Skeletal muscle satellite cell (primary cell): Measurements from ENCODE around the gene GRK5.

Experiments
- H3K27me3 ChIP-seq: 2 replicates; pipeline ENCODE4 v1.7.0; 2013; ENCODE audit warnings: low read length; ENCODE audit not compliant: control insufficient read depth, insufficient read depth
- H3K36me3 ChIP-seq: 2 replicates; pipeline ENCODE4 v1.7.0; 2013; ENCODE audit warnings: mild to moderate bottlenecking, control low read depth, low read length; ENCODE audit not compliant: insufficient read depth
- H3K4me1 ChIP-seq: 2 replicates; pipeline ENCODE4 v1.7.0; 2013; ENCODE audit warnings: low read length; ENCODE audit not compliant: control insufficient read depth, insufficient read depth
- H3K4me2 ChIP-seq: 2 replicates; pipeline ENCODE4 v1.7.0; 2013; ENCODE audit warnings: mild to moderate bottlenecking, low read length
- H3K4me3 ChIP-seq: 2 replicates; pipeline ENCODE4 v1.7.0; 2013; ENCODE audit warnings: low read length
- H3K9ac ChIP-seq: 2 replicates; pipeline ENCODE4 v1.7.0; 2013; ENCODE audit warnings: mild to moderate bottlenecking, low read depth, low read length, moderate library complexity
- H3K9me3 ChIP-seq: replicated peaks from 2 replicates; pipeline ENCODE4 v1.7.0; 2013; ENCODE audit warnings: mild to moderate bottlenecking, control low read depth, low read length

GRK5 gene

GRCh38 chr10:119401671-119402395 is 194.5 kb downstream of the GRK5 start:
- Histone ChIP-seq H3K4me1 (peaks cover 12% of the 10 kb centered on the region), H3K27me3 (no peaks in the 10 kb centered on the region), H3K36me3 (no peaks in the 10 kb centered on the region), H3K4me3 (no peak overlapping the region), H3K9me3 (no peaks in the 10 kb centered on the region), H3K4me2 (peak overlapping the region; percentile 45), H3K9ac (no peak overlapping the region)

GRCh38 chr10:119403921-119404320 is 196.6 kb downstream of the GRK5 start:
- H3K36me3 ChIP-seq = no peaks in the 10 kb centered on the region
- no peak overlapping the region for H3K4me3 ChIP-seq
- H3K9ac ChIP-seq = no peak overlapping the region
- H3K27me3 ChIP-seq = no peaks in the 10 kb centered on the region
- peaks cover 12% of the 10 kb centered on the region for H3K4me1 ChIP-seq
- H3K4me2 ChIP-seq = no peak overlapping the region
- H3K9me3 ChIP-seq = no peaks in the 10 kb centered on the region

- H3K36me3 ChIP-seq = no peaks in the 10 kb centered on the region
- no peak overlapping the region for H3K4me3 ChIP-seq
- H3K9ac ChIP-seq = no peak overlapping the region
- no peaks in the 10 kb centered on the region for H3K9me3 ChIP-seq
- peaks cover 16% of the 10 kb centered on the region for H3K4me1 ChIP-seq
- H3K4me2 ChIP-seq = no peak overlapping the region
- H3K27me3 ChIP-seq = no peaks in the 10 kb centered on the region
Measured at GRCh38 chr10:119404719-119405519, 197.5 kb downstream of the GRK5 start.

- Histone ChIP-seq H3K36me3 (no peaks in the 10 kb centered on the region), H3K4me2 (no peak overlapping the region), H3K9me3 (no peaks in the 10 kb centered on the region), H3K4me1 (peaks cover 22% of the 10 kb centered on the region), H3K9ac (no peak overlapping the region), H3K4me3 (no peak overlapping the region), H3K27me3 (no peaks in the 10 kb centered on the region)
Measured at GRCh38 chr10:119405520-119405807, 198.1 kb downstream of the GRK5 start.

- Histone ChIP-seq H3K27me3 (no peaks in the 10 kb centered on the region), H3K4me2 (no peak overlapping the region), H3K36me3 (no peaks in the 10 kb centered on the region), H3K4me1 (peaks cover 21% of the 10 kb centered on the region), H3K4me3 (no peak overlapping the region), H3K9ac (no peak overlapping the region), H3K9me3 (no peaks in the 10 kb centered on the region)
Measured at GRCh38 chr10:119406137-119406536, 198.8 kb downstream of the GRK5 start.

- Histone ChIP-seq H3K4me1 (peaks cover 15% of the 10 kb centered on the region), H3K9me3 (no peaks in the 10 kb centered on the region), H3K9ac (no peak overlapping the region), H3K4me2 (no peak overlapping the region), H3K36me3 (no peaks in the 10 kb centered on the region), H3K27me3 (no peaks in the 10 kb centered on the region), H3K4me3 (no peak overlapping the region)
Measured at GRCh38 chr10:119406601-119407253, 199.4 kb downstream of the GRK5 start.

- no peaks in the 10 kb centered on the region for H3K9me3 ChIP-seq
- H3K9ac ChIP-seq = no peak overlapping the region
- no peaks in the 10 kb centered on the region for H3K27me3 ChIP-seq
- H3K36me3 ChIP-seq = no peaks in the 10 kb centered on the region
- H3K4me2 ChIP-seq = no peak overlapping the region
- H3K4me3 ChIP-seq = no peak overlapping the region
- H3K4me1 ChIP-seq = peaks cover 9% of the 10 kb centered on the region
Measured at GRCh38 chr10:119407254-119407777, 199.9 kb downstream of the GRK5 start.

- no peaks in the 10 kb centered on the region for H3K36me3 ChIP-seq
- H3K4me2 ChIP-seq = no peak overlapping the region
- H3K9ac ChIP-seq = no peak overlapping the region
- H3K9me3 ChIP-seq = no peaks in the 10 kb centered on the region
- no peaks in the 10 kb centered on the region for H3K27me3 ChIP-seq
- no peak overlapping the region for H3K4me3 ChIP-seq
- H3K4me1 ChIP-seq = peaks cover 9% of the 10 kb centered on the region
Measured at GRCh38 chr10:119408072-119408471, 200.7 kb downstream of the GRK5 start.

GRCh38 chr10:119408969-119409371 is 201.6 kb downstream of the GRK5 start:
- Histone ChIP-seq H3K4me2 (no peak overlapping the region), H3K9ac (no peak overlapping the region), H3K36me3 (no peaks in the 10 kb centered on the region), H3K27me3 (no peaks in the 10 kb centered on the region), H3K4me1 (peaks cover 9% of the 10 kb centered on the region), H3K4me3 (no peak overlapping the region), H3K9me3 (no peaks in the 10 kb centered on the region)

- no peaks in the 10 kb centered on the region for H3K27me3 ChIP-seq
- no peak overlapping the region for H3K4me3 ChIP-seq
- peaks cover 9% of the 10 kb centered on the region for H3K4me1 ChIP-seq
- H3K36me3 ChIP-seq = no peaks in the 10 kb centered on the region
- H3K9me3 ChIP-seq = no peaks in the 10 kb centered on the region
- no peak overlapping the region for H3K9ac ChIP-seq
- no peak overlapping the region for H3K4me2 ChIP-seq
Measured at GRCh38 chr10:119409385-119409784, 202.0 kb downstream of the GRK5 start.

- Histone ChIP-seq H3K36me3 (no peaks in the 10 kb centered on the region), H3K9me3 (no peaks in the 10 kb centered on the region), H3K27me3 (no peaks in the 10 kb centered on the region), H3K9ac (no peak overlapping the region), H3K4me2 (no peak overlapping the region), H3K4me3 (no peak overlapping the region), H3K4me1 (peaks cover 9% of the 10 kb centered on the region)
Measured at GRCh38 chr10:119409906-119410305, 202.5 kb downstream of the GRK5 start.
